GM18502 (cell line): ENCODE data around the gene PTPN14.

Source experiments
- ATAC-seq: cut with Tn5 transposase; IDR thresholded peaks from one replicate; pipeline ENCODE4 v1.9.1; 2021; ENCODE audit warnings: mild to moderate bottlenecking; ENCODE audit not compliant: unreplicated experiment, poor library complexity

Gene PTPN14

DNA sequence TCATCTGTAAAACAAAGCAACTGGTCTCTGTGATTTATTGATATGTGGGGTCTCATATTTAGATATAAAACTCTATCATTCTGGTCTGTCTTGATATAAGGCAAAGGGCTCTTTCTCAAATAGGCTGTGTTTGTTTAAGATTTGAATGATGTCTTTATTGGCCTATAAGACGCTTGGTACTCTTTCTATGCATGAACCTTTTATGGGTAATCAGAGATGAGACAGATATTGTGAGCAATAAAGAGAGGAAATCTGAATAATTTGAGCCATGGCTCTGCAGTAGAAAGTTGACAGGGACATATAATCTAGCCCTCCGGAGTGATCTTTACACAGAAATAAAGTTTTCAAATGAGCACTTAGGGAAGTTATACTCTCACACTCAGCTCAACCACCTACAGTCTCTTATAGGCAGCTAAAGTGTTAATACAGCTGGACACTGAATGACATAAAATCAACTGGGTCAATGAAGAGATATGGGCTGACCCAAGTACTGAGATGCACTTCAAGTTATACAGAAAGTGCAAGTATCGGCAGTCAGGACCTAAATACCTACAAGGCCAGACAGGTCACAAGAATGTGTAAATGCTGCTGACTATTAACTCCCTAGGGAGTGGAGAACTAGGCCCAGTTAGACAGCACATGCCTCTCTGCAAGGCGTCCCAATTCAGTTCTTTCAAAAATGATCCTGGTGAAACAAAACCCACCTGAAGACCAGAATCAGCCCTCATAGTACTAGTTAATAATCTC, 111.0 kb downstream of the PTPN14 start:
- ATAC-seq = no peak

GRCh38 chr1:214439352-214440119, 111.9 kb downstream of the PTPN14 start:
- peak; percentile 92 for ATAC-seq

DNA sequence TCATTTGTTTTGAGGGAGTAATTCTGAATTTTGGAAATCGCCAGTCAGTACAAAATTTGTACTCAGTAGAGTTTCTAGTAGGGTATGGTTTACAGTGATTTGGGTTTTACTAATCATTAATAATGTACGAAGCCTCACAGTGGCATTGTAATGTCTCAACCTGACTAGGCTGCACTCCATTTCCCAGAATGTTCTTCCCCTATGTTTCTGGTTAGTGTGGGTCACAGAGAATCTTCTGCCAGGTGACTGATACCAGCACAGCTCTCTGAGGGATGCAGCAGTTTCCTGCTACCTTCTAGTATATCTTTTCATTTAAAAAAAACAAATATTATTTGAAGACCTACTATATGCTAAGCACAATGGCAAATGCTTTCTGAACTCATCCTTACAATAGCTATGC, 112.9 kb downstream of the PTPN14 start:
- no peak for ATAC-seq

DNA sequence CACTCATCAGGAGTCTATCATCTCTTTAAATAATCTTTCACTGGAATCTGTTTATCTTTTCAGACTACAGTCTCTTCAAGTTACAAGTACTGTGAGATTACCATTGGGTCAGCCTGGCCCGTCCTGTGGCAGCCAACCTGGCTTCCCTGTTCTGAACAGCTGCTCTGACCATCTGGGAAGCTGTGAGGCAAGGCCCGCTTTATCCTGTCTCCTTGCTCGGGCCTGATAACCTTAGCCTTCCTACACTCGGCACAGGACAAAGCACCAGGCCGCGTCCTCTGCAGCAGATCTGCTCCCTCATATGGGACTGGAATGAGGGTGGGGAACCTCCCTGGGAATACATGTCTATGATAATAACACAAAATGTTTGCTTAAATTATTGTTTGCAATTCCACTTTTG, 113.3 kb downstream of the PTPN14 start:
- ATAC-seq = no peak

GRCh38 chr1:214435867-214436266, 115.5 kb downstream of the PTPN14 start:
- no peak for ATAC-seq

DNA sequence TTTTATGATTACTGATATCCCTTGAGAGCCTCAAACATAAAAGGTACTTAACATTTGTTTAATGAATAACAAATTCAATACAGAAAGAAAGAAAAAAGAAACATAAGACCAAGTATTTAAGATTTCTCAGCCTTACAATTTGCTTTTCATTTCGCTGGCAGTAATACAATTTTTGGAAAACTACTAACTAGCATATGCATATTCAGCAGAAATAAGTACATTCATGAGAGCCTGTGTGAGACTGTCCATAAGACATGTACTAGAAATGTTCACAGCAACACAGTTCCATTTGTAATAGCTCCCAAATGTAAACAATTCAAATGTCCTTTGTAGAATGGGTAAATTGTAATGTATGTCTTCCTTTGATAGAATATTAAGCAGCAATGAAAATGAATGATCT, 119.2 kb downstream of the PTPN14 start:
- no peak for ATAC-seq

DNA sequence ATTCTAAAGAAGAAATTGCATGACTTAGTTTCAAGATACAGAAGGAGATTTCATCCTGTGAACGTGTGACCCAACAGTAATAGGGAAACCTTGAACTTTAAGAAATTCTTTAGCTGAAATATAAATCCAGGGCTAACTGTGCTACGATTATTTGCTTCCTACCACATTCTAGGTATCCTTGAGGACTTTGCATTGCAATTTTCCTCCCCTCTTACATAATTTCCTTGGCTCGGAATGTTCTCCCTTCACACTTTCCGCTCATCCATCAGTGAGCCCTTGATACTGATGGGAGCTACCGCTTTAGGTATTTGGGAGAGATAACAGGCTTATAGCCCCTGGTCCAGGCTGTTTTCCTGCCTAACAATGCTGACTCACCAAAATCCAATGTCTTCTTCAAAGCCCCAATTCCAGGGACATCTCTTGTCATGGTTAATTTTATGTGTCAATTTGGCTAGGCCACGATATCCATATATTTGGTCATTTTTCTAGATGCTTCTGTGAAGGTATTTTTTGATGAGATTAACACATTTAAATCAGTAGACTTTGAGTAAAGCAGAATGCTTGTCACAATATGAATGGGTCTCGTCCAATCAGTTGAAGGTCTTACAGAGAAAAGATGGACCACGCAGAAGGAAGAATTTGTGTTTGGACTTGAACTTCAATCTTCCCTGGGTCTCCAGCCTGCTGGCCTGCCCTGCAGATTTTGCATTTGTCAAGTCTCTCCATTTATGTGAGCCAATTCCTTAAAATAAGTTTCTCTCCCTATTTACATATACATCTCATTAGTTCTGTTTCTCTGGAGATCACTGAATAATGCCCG, 121.2 kb downstream of the PTPN14 start:
- no peak for ATAC-seq

- ATAC-seq = peak; percentile 97
These were observed 123.5 kb downstream of the PTPN14 start for GRCh38 chr1:214427871-214428277.

- no peak for ATAC-seq
These were observed 125.0 kb downstream of the PTPN14 start for GRCh38 chr1:214426426-214426812.

DNA sequence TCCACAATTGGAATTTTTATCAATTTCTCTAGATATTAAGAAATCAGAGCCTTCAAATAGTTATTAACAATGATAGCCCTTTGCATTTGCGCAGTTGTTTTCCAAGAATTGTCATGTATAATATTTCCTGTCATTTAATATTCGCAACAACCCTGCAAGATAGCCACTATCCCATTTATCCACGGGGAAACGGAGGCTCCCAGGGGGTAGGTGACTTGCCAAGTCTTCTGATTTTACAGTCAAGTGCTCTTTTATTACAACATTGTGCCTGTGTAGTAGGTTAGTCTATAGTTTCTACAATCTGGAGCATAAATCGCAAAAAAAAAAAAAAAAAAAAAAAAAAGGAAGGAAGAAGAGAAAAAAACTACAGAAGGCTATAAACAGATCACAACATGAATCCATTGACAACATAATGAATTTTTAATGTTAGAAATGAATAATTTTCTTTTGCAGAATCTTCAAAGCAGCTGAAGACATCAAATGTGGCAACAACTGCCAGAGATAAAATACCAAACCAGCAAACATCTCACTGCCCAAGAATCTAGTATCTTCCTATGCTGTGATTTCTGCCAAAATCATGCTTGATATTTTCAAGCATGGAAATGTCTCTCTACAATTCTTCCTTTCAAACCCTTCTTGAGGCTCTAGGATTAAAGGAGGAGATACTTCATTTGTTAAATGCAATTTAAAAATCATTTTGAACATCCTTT, 125.5 kb downstream of the PTPN14 start:
- no peak for ATAC-seq

GRCh38 chr1:214425101-214425500, 126.3 kb downstream of the PTPN14 start:
- ATAC-seq = no peak

DNA sequence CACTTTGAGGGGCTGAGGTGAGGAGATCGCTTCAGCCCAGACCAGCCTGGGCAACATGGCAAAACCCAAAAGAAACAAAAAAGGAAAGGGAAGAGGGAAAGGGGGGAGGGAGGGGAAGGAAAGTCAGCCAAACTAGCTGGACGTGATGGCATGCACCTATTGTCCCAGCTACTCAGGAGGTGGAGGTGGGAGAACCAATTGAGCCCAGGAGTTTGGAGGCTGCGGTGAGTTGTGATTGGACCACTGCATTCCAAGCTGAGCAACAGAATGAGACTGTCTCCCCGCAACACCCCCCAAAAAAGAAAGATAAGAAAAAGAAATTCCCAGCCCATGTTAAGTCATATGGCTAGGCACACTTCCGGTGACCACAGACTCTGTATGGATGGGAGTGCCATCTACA, 128.4 kb downstream of the PTPN14 start:
- no peak for ATAC-seq

DNA sequence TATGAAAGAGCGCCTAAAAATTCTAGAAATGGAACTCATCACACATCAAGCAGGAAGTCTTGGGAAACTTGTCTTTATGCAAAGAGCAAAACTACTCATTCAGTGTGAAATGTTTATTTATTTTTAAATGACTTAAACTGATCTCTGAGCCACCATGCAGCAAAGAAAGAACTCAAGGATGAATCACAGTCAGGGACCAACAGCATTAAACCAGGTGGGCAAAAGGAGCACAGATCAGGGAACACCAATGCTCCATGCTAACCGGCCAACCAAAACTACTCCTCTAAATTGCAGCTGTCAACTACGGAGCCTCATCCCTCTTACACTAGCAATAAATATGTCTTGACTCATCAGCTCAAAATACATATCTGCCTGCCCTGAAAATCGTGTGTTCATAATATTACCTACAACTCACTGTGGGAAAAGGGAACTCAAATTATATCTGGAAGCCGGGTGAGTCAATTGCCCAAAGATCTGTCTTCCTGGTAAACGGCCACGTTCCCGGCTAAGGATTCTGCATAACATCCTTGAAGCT, 129.2 kb downstream of the PTPN14 start:
- no peak for ATAC-seq

DNA sequence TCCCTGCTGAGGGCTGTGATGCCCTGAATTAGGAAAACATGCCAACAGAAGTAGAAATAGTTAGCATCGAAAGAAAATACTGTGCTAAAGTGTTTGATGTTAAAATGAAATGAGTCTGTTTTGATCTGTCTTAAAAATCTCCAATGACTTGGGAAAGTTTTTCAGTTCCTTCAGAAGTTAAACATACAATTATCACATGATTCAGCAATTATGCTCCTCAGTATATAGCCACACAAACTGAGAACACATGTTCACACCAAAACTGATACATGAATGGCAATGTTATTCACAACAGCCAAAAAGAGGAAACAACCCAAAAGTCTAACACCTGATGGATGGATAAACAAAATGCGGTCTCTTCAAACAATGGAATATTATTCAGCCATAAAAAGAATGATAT, 130.6 kb downstream of the PTPN14 start:
- no peak for ATAC-seq

- ATAC-seq = no peak
These were observed 131.1 kb downstream of the PTPN14 start for GRCh38 chr1:214420341-214420740.

- ATAC-seq = no peak
These were observed 131.8 kb downstream of the PTPN14 start for GRCh38 chr1:214419650-214420049.

DNA sequence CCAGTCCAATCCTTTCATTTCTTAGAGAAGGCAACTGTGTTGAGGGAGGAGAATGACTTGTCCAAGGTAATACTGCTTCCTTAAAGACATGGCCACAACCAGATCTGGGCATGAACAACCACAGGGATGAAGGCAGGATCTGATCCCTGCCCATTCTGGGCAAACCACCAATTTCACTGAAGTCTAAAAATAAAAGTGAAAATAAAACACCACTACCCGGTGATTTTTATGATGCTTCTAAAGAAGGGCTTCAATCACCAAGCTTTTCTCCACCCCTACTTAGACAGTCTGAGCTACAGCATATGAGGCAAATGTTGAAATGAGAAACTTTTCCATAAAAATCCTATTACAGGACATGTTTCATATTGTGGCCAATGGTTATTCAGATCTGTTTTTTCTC, 133.0 kb downstream of the PTPN14 start:
- no peak for ATAC-seq

DNA sequence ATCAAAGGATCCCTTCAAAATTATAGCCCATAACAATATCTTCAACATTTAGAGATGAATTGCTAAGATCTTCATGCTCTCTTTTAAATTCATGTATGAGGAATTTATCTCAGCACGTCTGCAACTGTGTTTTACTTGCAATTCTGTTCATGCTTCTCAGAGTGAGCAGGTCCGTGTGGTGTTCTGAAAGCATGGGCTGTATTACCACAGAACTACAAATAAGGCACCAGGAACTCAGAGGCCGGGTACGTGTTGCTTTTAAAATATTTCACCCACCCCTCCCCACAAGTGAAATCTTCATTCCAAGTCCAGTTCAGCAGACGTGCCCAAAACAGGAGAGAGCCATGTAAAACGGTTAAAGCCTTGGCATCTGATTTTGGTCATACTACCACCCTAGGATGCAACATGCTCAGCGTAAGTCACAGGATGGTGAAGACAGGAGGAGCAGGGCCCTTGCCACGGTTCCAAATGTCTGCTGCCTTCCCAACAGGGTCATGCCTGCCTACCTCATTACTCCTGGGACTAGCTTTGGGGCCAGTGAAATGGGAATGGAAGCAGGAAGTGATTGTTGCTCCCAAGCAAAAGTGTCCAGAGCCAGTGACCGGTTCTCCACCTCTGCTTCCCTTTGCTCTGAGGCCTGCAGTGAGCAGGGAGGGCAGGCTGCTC, 133.7 kb downstream of the PTPN14 start:
- no peak for ATAC-seq

GRCh38 chr1:214416858-214417257, 134.5 kb downstream of the PTPN14 start:
- no peak for ATAC-seq

DNA sequence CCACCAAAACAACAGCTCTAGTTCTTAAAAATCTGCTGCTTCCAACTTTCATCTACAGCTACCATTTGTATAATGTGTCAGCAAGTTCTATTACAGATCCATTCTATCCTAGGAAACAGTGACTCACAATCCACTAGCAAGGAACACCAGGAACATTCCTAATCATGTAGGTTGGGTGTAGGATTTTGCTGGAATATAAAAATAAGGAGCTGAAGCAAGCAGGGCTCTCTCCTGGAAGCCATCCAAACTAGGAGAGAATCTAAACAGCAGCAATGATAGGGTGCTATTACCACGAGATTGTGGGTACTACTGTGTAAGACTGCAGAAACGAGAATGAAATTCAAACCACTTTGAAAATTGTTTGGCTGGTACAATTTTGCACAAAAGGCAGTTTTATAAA, 135.0 kb downstream of the PTPN14 start:
- no peak for ATAC-seq
